Type B pancreatic cell (in vitro differentiated cells): Measurements from ENCODE around the gene CDHR1. TPM values are rescaled to one million over a fixed set of nuclear protein-coding genes. Genes with fewer than 3 reads are reported as not detected.

Experiments used
- DNase-seq: peaks from one replicate; pipeline ENCODE4 v3.0.0; 2021; ENCODE audit warnings: mixed read lengths; ENCODE audit not compliant: unreplicated experiment; ENCODE audit errors: extremely low spot score
- H3K27ac Mint-ChIP-seq: 2 replicates; pipeline ENCODE4 v1.8.0; 2021; ENCODE audit warnings: mild to moderate bottlenecking, mixed read lengths
- H3K27me3 Mint-ChIP-seq: 2 replicates; pipeline ENCODE4 v1.8.0; 2021; ENCODE audit warnings: mixed read lengths
- H3K36me3 Mint-ChIP-seq: 2 replicates; pipeline ENCODE4 v1.8.0; 2021; ENCODE audit warnings: mixed read lengths
- H3K4me1 Mint-ChIP-seq: one replicate; pipeline ENCODE4 v1.8.0; 2021; ENCODE audit warnings: mixed read lengths; ENCODE audit not compliant: unreplicated experiment
- H3K4me3 Mint-ChIP-seq: 2 replicates; pipeline ENCODE4 v1.8.0; 2021; ENCODE audit warnings: mild to moderate bottlenecking, mixed read lengths
- H3K9me3 Mint-ChIP-seq: 2 replicates; pipeline ENCODE4 v1.8.0; 2021; ENCODE audit warnings: mixed read lengths
- total RNA-seq: library from RNA; stranded (reverse); gene quantifications from 2 replicates; pipeline ENCODE4 v1.2.1, GENCODE V29; 2021; ENCODE audit warnings: low replicate concordance
- TF ChIP-seq, protein P1 (sequence below): fragments of 200-600 bp; sonication (generic); conservative IDR thresholded peaks from 2 replicates; pipeline ENCODE4 v1.5.0; 2021; ENCODE audit warnings: antibody characterized with exemption, mild to moderate bottlenecking

CDHR1 gene
- total RNA-seq, 1 donor from 2014 or later: 0.41 TPM

DNA sequence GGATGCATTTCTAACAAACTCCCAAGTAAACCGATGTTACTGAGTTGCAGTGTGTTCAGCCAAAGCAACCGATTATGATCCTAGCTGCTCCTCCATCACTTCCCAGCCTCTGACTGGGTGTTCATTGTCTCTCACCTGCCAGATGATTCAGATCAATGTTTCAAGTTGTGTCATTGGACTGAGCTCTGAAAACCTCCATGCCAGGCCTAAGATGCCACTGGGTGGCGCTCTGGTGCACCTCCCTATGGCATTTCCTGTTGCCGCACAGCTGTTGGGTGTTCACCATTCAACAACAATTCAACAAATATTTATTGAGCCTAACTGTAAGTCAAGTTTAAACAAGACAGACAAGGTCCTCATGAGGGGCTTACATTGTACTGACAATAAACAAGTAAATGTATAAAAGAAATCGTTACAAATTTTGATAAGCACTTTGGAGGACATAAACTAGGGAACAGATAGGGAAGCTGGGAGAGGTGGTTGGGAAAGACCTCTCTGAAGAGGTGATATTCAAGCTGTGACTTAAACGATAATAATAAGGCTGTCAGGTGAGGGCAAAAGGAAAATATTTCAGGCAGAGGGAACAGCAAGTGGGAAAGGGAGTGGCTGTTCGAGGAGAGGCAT is 73.3 kb downstream of the CDHR1 start:
- no peaks in the 10 kb centered on the region for H3K9me3 Mint-ChIP-seq
- H3K36me3 Mint-ChIP-seq: no peaks in the 10 kb centered on the region
- no peak overlapping the region for H3K4me3 Mint-ChIP-seq
- no peak for DNase-seq
- H3K27ac Mint-ChIP-seq: no peak overlapping the region
- TF ChIP-seq, protein P1, sequence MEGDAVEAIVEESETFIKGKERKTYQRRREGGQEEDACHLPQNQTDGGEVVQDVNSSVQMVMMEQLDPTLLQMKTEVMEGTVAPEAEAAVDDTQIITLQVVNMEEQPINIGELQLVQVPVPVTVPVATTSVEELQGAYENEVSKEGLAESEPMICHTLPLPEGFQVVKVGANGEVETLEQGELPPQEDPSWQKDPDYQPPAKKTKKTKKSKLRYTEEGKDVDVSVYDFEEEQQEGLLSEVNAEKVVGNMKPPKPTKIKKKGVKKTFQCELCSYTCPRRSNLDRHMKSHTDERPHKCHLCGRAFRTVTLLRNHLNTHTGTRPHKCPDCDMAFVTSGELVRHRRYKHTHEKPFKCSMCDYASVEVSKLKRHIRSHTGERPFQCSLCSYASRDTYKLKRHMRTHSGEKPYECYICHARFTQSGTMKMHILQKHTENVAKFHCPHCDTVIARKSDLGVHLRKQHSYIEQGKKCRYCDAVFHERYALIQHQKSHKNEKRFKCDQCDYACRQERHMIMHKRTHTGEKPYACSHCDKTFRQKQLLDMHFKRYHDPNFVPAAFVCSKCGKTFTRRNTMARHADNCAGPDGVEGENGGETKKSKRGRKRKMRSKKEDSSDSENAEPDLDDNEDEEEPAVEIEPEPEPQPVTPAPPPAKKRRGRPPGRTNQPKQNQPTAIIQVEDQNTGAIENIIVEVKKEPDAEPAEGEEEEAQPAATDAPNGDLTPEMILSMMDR: peak; percentile 68
- peaks cover 4% of the 10 kb centered on the region for H3K4me1 Mint-ChIP-seq
- H3K27me3 Mint-ChIP-seq: peaks cover 36% of the 10 kb centered on the region

DNA sequence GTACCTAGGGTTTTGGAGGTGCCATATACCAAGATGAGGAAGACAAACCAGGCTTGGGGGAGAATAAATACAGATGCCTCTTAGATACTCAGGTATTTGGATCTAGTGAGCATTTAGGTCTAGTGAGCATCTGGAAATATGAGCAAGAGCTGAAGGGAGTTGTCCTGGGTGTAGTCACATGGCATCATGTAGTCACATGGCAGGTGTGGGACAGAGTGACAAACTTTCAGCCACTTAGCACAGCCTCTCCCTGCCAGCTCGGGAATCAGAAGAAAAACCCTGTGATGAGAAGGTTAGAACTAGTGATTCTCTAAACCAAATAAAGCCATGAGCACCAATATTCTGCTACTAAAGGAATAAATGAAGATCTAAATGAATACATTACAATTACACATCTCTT is 74.8 kb downstream of the CDHR1 start:
- H3K36me3 Mint-ChIP-seq: no peaks in the 10 kb centered on the region
- no peak overlapping the region for H3K4me3 Mint-ChIP-seq
- peaks cover 4% of the 10 kb centered on the region for H3K4me1 Mint-ChIP-seq
- peaks cover 24% of the 10 kb centered on the region for H3K27me3 Mint-ChIP-seq
- no peak for DNase-seq
- TF ChIP-seq, protein P1: no peak
- H3K27ac Mint-ChIP-seq: no peak overlapping the region
- no peaks in the 10 kb centered on the region for H3K9me3 Mint-ChIP-seq

Other genes with a start within 250 kb of the CDHR1 start
- gene GHITM, start 55.0 kb upstream of the CDHR1 start, total RNA-seq: 114 and 135 TPM in 2 replicates
- 0.70 and 0.98 TPM in 2 replicates for gene GPR15LG, start 20.7 kb upstream of the CDHR1 start, total RNA-seq
- gene LRIT2, start 31.0 kb downstream of the CDHR1 start, total RNA-seq: not detected in 2 replicates
- gene LRIT1, start 47.0 kb downstream of the CDHR1 start, total RNA-seq: not detected in 2 replicates
- not detected in 2 replicates for gene RGR, start 50.5 kb downstream of the CDHR1 start, total RNA-seq
- gene CCSER2, start 134.1 kb downstream of the CDHR1 start, total RNA-seq: 43.9 and 85.8 TPM in 2 replicates